Liver (tissue), 9 donors: ENCODE results near the gene DUS1L. TPM values are rescaled to one million over a fixed set of nuclear protein-coding genes. Genes with fewer than 3 reads are reported as not detected.

Experiments used
- DNase-seq: peaks from one replicate; pipeline ENCODE4 v3.0.0-alpha.2; 2017; ENCODE audit warnings: low spot score
- H3K27ac ChIP-seq, 2 donors: one replicate each; pipeline ENCODE4 v1.7.0; 2013; ENCODE audit warnings: inconsistent platforms in 2 of 2, low read length in 2 of 2, control low read depth in 1 of 2, low read depth in 1 of 2, mild to moderate bottlenecking in 1 of 2
- H3K27me3 ChIP-seq, 4 donors: one replicate each; pipeline versions ENCODE4 v1.6.1 to v1.7.0; 2013; ENCODE audit warnings: low read length in 3 of 4, inconsistent platforms in 1 of 4, mild to moderate bottlenecking in 1 of 4, moderate library complexity in 1 of 4; ENCODE audit not compliant: control insufficient read depth in 4 of 4, insufficient read depth in 4 of 4
- H3K36me3 ChIP-seq, 4 donors: one replicate each; pipeline versions ENCODE4 v1.6.1 to v1.7.0; 2013; ENCODE audit warnings: low read length in 3 of 4, mild to moderate bottlenecking in 3 of 4, low read depth in 1 of 4, moderate library complexity in 1 of 4; ENCODE audit not compliant: control insufficient read depth in 4 of 4, insufficient read depth in 3 of 4
- H3K4me1 ChIP-seq, 4 donors: one replicate each; pipeline versions ENCODE4 v1.6.1 to v1.7.0; 2013; ENCODE audit warnings: low read length in 3 of 4, mild to moderate bottlenecking in 3 of 4, moderate library complexity in 1 of 4; ENCODE audit not compliant: control insufficient read depth in 4 of 4, insufficient read depth in 4 of 4
- H3K4me3 ChIP-seq, 3 donors: one replicate each; pipeline versions ENCODE4 v1.6.1 to v1.7.0; 2013; ENCODE audit warnings: low read length in 3 of 3, control low read depth in 1 of 3, low read depth in 1 of 3, mild to moderate bottlenecking in 1 of 3
- H3K9ac ChIP-seq, 2 donors: one replicate each; pipeline ENCODE4 v1.7.0; 2013; ENCODE audit warnings: low read length in 2 of 2, mild to moderate bottlenecking in 2 of 2, moderate library complexity in 2 of 2, control low read depth in 1 of 2, low read depth in 1 of 2
- H3K9me3 ChIP-seq, 4 donors: one replicate each; pipeline versions ENCODE4 v1.6.1 to v1.7.0; 2013; ENCODE audit warnings: low read length in 3 of 4; ENCODE audit not compliant: control insufficient read depth in 4 of 4
- ATF3 ChIP-seq: IDR thresholded peaks from 2 replicates; pipeline ENCODE4 v1.6.1; 2016; ENCODE audit warnings: antibody characterized with exemption
- CTCF ChIP-seq: fragments of 150-350 bp; IDR thresholded peaks from 2 replicates; pipeline ENCODE4 v1.5.1; 2017; ENCODE audit warnings: improper control_type of control experiment, low read depth, low read length; ENCODE audit not compliant: missing input control
- EGR1 ChIP-seq, 2 donors: IDR thresholded peaks; 2 replicates each; pipeline ENCODE4 v1.6.1; 2016 to 2018; ENCODE audit warnings: antibody characterized with exemption in 2 of 2, low read depth in 2 of 2
- FOXA1 ChIP-seq: IDR thresholded peaks from 2 replicates; pipeline ENCODE4 v1.6.1; 2016; ENCODE audit warnings: antibody characterized with exemption
- FOXA2 ChIP-seq: IDR thresholded peaks from 2 replicates; pipeline ENCODE4 v1.6.1; 2016; ENCODE audit warnings: antibody characterized with exemption
- GABPA ChIP-seq, 2 donors: IDR thresholded peaks in 1 of 2; conservative IDR thresholded peaks in 1 of 2; 2 replicates each; pipeline ENCODE4 v1.6.1; 2016; ENCODE audit warnings: antibody characterized with exemption in 2 of 2, mild to moderate bottlenecking in 1 of 2, moderate library complexity in 1 of 2
- HNF4A ChIP-seq, 2 donors: conservative IDR thresholded peaks; 2 replicates each; pipeline ENCODE4 v1.6.1; 2016; ENCODE audit warnings: antibody characterized with exemption in 2 of 2, mild to moderate bottlenecking in 2 of 2
- HNF4G ChIP-seq: IDR thresholded peaks from 2 replicates; pipeline ENCODE4 v1.6.1; 2016; ENCODE audit warnings: antibody characterized with exemption
- JUND ChIP-seq, 2 donors: IDR thresholded peaks; 2 replicates each; pipeline ENCODE4 v1.6.1; 2016; ENCODE audit warnings: antibody characterized with exemption in 2 of 2
- MAX ChIP-seq: IDR thresholded peaks from 2 replicates; pipeline ENCODE4 v1.6.1; 2016; ENCODE audit warnings: antibody characterized with exemption
- NR2F2 ChIP-seq: IDR thresholded peaks from 2 replicates; pipeline ENCODE4 v1.6.1; 2016; ENCODE audit warnings: antibody characterized with exemption
- REST ChIP-seq: IDR thresholded peaks from 2 replicates; pipeline ENCODE4 v1.6.1; 2016; ENCODE audit warnings: antibody characterized with exemption, mild to moderate bottlenecking
- RXRA ChIP-seq, 2 donors: IDR thresholded peaks; 2 replicates each; pipeline ENCODE4 v1.6.1; 2017 to 2018; ENCODE audit warnings: antibody characterized with exemption in 2 of 2, mild to moderate bottlenecking in 1 of 2
- SP1 ChIP-seq: IDR thresholded peaks from 2 replicates; pipeline ENCODE4 v1.6.1; 2018; ENCODE audit warnings: antibody characterized with exemption, mild to moderate bottlenecking
- YY1 ChIP-seq: IDR thresholded peaks from 2 replicates; pipeline ENCODE4 v1.6.1; 2016; ENCODE audit warnings: antibody characterized with exemption, mild to moderate bottlenecking
- ZBTB33 ChIP-seq: IDR thresholded peaks from 2 replicates; pipeline ENCODE4 v1.6.1; 2016; ENCODE audit warnings: antibody characterized with exemption
- WGBS: extraction: QIAGEN DNeasy Blood & Tissue Kit; methylation state at CpG from one replicate; pipeline ENCODE4 v1.1.7; 2013; 5-methylcytosine and 5-hydroxymethylcytosine counted together
- polyA plus RNA-seq, 2 donors: library from polyadenylated mRNA; stranded (reverse) in 1 of 2; unstranded in 1 of 2; fragments of 200-250 nt in 1 of 2; fragments of >200 nt in 1 of 2; fragmentation: Nextera tagmentation in 1 of 2; extraction: Ambion mirVana in 1 of 2; gene quantifications; one replicate each; pipeline versions ENCODE4 v1.2.1 to v1.2.3, GENCODE V29; 2013 to 2015
- total RNA-seq, 2 donors: library from RNA; depleted of rRNA; stranded (reverse); fragments of >200 nt; gene quantifications; one replicate each; pipeline ENCODE4 v1.2.3, GENCODE V29; 2014
- donor health status: healthy.
- donor health status: healthy.
- donor health status: healthy.
- donor health status: healthy.
- donor health status: healthy.

The DUS1L gene
- total and polyA plus RNA-seq, 4 donors: 40.6 to 74.7 (median 53.3) TPM

- no peak overlapping the region for H3K4me3 ChIP-seq
- 3% methylated on average over 10 of the region's 10 CpGs for WGBS
- H3K4me1 ChIP-seq: peaks cover 16 to 60% (median 37%) of the 10 kb centered on the region in 4 donors
- no peaks in the 10 kb centered on the region for H3K27me3 ChIP-seq
- no peak for TF ChIP-seq ATF3
- peak in 1 of 2 donors; percentile 5 for TF ChIP-seq GABPA (IDR thresholded peaks at IDR 0.05 in 1 of 2, conservative IDR thresholded peaks at IDR 0.05 in 1 of 2)
- TF ChIP-seq SP1: peak; percentile 57
- peak; percentile 64 for TF ChIP-seq YY1
- no peak for TF ChIP-seq ZBTB33
- peak; percentile 26 for TF ChIP-seq REST
- peak in 1 of 2 donors; percentile 14 for TF ChIP-seq JUND (IDR thresholded peaks at IDR 0.05)
- TF ChIP-seq HNF4A (conservative IDR thresholded peaks at IDR 0.05): peak; percentile 58 to 72
- TF ChIP-seq MAX: peak; percentile 28
- peak; percentile 36 for TF ChIP-seq HNF4G
- TF ChIP-seq RXRA (IDR thresholded peaks at IDR 0.05): peak; percentile 67 to 78
- TF ChIP-seq NR2F2: no peak
- peak overlapping the region in 1 of 2 donors; percentile 3 for H3K9ac ChIP-seq
- peak overlapping the region; percentile 90 to 99 for H3K27ac ChIP-seq
- no peak for DNase-seq
- peaks cover 0 to 5% (median 1%) of the 10 kb centered on the region in 4 donors for H3K36me3 ChIP-seq
- no peaks in the 10 kb centered on the region for H3K9me3 ChIP-seq
Observed at GRCh38 chr17:82037889-82038195, 27.8 kb downstream of the DUS1L start.

- Histone ChIP-seq H3K4me3 (peak within 1 kb of the TSS; percentile 40 to 90 (median 70)), H3K9ac (peak within 1 kb of the TSS; percentile 70 to 96), H3K27me3 (no peaks in the 10 kb centered on the region), H3K36me3 (peaks cover 0 to 5% (median 1%) of the 10 kb centered on the region in 4 donors), H3K27ac (peak within 1 kb of the TSS; percentile 90 to 99), H3K4me1 (peaks cover 16 to 64% (median 40%) of the 10 kb centered on the region in 4 donors), H3K9me3 (no peaks in the 10 kb centered on the region)
- peak; percentile 97 for DNase-seq
- WGBS: under 1% methylated on average over 92 of the region's 92 CpGs
- TF ChIP-seq SP1: peak; percentile 95
- TF ChIP-seq JUND (IDR thresholded peaks at IDR 0.05): no peak
- TF ChIP-seq ZBTB33: no peak
- peak; percentile 11 for TF ChIP-seq FOXA1
- peak in 1 of 2 donors; percentile 81 for TF ChIP-seq EGR1 (IDR thresholded peaks at IDR 0.05; ENCODE audit: low read depth in 2 of 2)
- TF ChIP-seq FOXA2: no peak
- no peak for TF ChIP-seq HNF4G
- TF ChIP-seq CTCF: peak; percentile 68
- peak in 1 of 2 donors; percentile 52 for TF ChIP-seq GABPA (IDR thresholded peaks at IDR 0.05 in 1 of 2, conservative IDR thresholded peaks at IDR 0.05 in 1 of 2)
- TF ChIP-seq NR2F2: no peak
- TF ChIP-seq REST: peak; percentile 50
Observed at GRCh38 chr17:82037092-82037888, 28.3 kb downstream of the DUS1L start, which contains the start of gene DCXR. Gene DCXR (minus strand): TSS chr17:82037697. CDS start chr17:82037682, 15 bp downstream.
